Fibroblast of lung (primary cell): Measurements from ENCODE around the gene KIRREL2.

Experiments
- CTCF ChIP-seq, 2 donors: IDR thresholded peaks in 1 of 2; conservative IDR thresholded peaks in 1 of 2; 1 replicate in 1 of 2; 2 replicates in 1 of 2; pipeline ENCODE4 v1.5.1; 2011 to 2012; ENCODE audit warnings: low read length in 2 of 2, control low read depth in 1 of 2, inconsistent platforms in 1 of 2, low read depth in 1 of 2, mild to moderate bottlenecking in 1 of 2
- EZH2 ChIP-seq: IDR thresholded peaks from 2 replicates; pipeline ENCODE4 v1.5.1; 2012; ENCODE audit warnings: low read length, control low read depth, mild to moderate bottlenecking; ENCODE audit errors: missing control alignments

- TF ChIP-seq CTCF (conservative IDR thresholded peaks at IDR 0.05 in 1 of 2, IDR thresholded peaks at IDR 0.05 in 1 of 2; ENCODE audit: low read depth in 1 of 2, low read length in 2 of 2) (no peak), EZH2 (no peak)
Observed at GRCh38 chr19:35898499-35898809, 41.7 kb downstream of the KIRREL2 start.
